Stimulated activated naive CD8-positive, alpha-beta T cell treated with anti-CD3 and anti-CD28 coated beads, Interleukin-15, amount 100 ng/mL, for 72 hours (primary cell): Measurements from ENCODE around the gene CDH5.

ENCODE experiments used
- ATAC-seq: fragments of 150-1000 bp; cut with Tn5 transposase; 2 replicates; pipeline ENCODE4 v1.10.0; 2021; ENCODE audit warnings: mild to moderate bottlenecking, moderate library complexity
- DNase-seq, 2 donors: peaks; one replicate each; pipeline ENCODE4 v3.0.0; 2021 to 2022
- H3K27ac Mint-ChIP-seq, 2 donors: one replicate each; pipeline ENCODE4 v1.8.0; 2022; ENCODE audit warnings: mild to moderate bottlenecking in 2 of 2, mixed read lengths in 2 of 2, moderate library complexity in 2 of 2
- H3K27me3 Mint-ChIP-seq: one replicate; pipeline ENCODE4 v1.8.0; 2022; ENCODE audit warnings: mixed read lengths
- H3K4me1 Mint-ChIP-seq: one replicate; pipeline ENCODE4 v1.8.0; 2022; ENCODE audit warnings: mild to moderate bottlenecking, mixed read lengths
- H3K4me3 Mint-ChIP-seq, 2 donors: one replicate each; pipeline ENCODE4 v1.8.0; 2022; ENCODE audit warnings: mild to moderate bottlenecking in 2 of 2, mixed read lengths in 2 of 2, moderate library complexity in 1 of 2
- H3K9me3 Mint-ChIP-seq, 2 donors: one replicate each; pipeline ENCODE4 v1.8.0; 2022; ENCODE audit warnings: mixed read lengths in 2 of 2

Gene CDH5

DNA sequence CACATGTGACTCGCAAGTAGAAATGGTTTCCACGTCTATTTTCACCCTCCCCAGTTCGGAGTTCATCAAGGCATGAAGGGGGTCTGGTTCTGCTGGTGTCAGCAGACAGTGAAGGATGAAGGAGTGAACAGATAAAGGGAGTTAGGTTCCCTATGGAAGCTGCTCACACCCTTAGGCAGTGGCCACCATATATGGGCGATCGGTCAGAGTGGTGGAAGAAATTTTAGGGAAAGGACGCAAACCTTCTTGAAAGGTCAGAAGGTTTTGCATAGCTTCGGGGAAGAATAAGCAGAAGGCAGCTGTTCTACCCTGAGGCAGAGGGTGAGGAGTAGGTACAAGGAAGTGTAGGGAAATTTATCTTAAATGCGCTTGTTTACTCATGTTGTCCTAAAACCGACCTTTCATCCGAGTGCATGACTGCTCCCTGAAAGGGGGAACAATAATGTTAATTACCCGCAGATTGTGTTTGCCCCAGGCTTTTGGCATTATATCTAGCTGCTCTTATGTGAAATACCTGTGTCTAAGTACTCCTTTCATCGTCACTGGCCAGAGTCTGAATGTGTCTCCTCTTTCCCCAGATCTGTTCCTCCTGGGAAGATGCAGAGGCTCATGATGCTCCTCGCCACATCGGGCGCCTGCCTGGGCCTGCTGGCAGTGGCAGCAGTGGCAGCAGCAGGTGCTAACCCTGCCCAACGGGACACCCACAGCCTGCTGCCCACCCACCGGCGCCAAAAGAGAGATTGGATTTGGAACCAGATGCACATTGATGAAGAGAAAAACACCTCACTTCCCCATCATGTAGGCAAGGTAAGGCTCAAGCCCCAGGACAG is 12.5 kb downstream of the CDH5 start:
- no peak overlapping the region for H3K27ac Mint-ChIP-seq
- no peaks in the 10 kb centered on the region for H3K4me1 Mint-ChIP-seq
- H3K4me3 Mint-ChIP-seq, result no peak overlapping the region
- H3K9me3 Mint-ChIP-seq, result peaks cover 11 to 14% of the 10 kb centered on the region in 2 donors
- no peak for ATAC-seq
- DNase-seq, result no peak
- no peaks in the 10 kb centered on the region for H3K27me3 Mint-ChIP-seq

DNA sequence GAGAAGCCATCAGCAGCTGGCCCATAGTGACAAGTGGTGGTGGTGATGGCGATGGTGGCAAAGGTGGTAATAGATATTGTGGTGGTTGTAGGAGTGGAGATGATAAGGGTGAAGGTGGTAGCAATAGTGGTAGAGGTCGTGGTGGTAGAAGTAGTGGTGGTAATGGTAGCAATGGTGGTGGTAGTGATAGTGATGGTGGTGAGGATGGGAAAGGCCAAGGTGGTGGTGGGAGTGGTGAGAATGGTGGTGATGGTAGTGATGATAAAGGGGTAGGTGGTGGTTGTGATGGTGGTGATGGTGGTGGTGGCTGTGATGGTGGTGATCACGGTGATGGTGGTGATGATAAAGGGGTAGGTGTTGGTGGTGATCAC is 13.1 kb downstream of the CDH5 start:
- ATAC-seq (no peak), DNase-seq (no peak)
- H3K4me3 Mint-ChIP-seq, result no peak overlapping the region
- no peaks in the 10 kb centered on the region for H3K27me3 Mint-ChIP-seq
- peaks cover 11 to 14% of the 10 kb centered on the region in 2 donors for H3K9me3 Mint-ChIP-seq
- H3K4me1 Mint-ChIP-seq, result no peaks in the 10 kb centered on the region
- H3K27ac Mint-ChIP-seq, result no peak overlapping the region

DNA sequence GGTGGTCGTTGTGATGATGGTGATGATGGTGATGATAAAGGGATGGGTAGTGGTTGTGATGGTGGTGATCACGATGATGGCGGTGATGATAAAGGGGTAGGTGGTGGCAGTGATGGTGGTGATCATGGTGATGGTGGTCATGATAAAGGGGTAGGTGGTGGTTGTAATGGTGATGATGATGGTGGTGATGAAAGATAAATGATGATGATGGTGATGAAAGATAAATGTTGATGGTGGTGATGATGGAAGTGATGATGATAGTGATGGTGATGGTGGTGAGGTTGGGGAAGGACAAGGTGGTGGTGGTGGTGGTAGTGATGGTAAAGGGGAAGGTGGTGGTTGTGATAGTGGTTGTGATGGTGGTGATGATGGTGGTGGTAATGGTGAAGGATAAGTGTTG is 13.9 kb downstream of the CDH5 start:
- ATAC-seq (no peak), DNase-seq (no peak)
- no peaks in the 10 kb centered on the region for H3K27me3 Mint-ChIP-seq
- peak overlapping the region in 1 of 2 donors; percentile 1 for H3K27ac Mint-ChIP-seq
- no peaks in the 10 kb centered on the region for H3K4me1 Mint-ChIP-seq
- H3K9me3 Mint-ChIP-seq, result peaks cover 11 to 14% of the 10 kb centered on the region in 2 donors
- no peak overlapping the region for H3K4me3 Mint-ChIP-seq

DNA sequence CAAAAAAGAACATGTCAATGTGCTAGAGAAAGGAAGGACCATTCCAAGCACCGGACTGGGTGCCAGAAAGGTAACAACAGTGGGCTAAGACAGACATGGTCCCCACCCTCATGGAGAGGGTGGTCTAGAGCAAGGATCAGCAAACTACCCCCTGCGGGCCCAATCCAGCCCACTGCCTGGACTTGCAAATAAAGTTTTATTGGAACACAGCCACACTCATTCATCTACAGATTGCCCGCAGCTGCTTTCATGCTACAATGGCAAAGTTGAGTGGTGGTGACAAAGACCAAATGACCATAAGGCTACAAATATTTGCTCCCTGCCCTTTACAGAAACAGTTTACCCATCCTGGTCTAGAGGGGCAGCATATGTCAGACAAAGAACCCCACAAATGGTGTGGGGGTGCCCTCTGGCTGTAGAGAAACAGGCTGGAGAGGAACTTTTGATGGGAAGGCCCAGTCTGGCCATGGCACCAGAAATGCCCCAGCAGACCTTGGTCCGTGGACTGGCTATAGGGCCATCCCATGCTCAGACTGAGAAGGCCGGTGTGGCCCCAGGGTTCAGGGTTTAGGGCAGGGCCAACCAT is 15.2 kb downstream of the CDH5 start:
- H3K4me3 Mint-ChIP-seq, result no peak overlapping the region
- H3K27me3 Mint-ChIP-seq, result no peaks in the 10 kb centered on the region
- H3K9me3 Mint-ChIP-seq, result peaks cover 11 to 14% of the 10 kb centered on the region in 2 donors
- no peak for ATAC-seq
- H3K4me1 Mint-ChIP-seq, result no peaks in the 10 kb centered on the region
- DNase-seq, result no peak
- H3K27ac Mint-ChIP-seq, result no peak overlapping the region

DNA sequence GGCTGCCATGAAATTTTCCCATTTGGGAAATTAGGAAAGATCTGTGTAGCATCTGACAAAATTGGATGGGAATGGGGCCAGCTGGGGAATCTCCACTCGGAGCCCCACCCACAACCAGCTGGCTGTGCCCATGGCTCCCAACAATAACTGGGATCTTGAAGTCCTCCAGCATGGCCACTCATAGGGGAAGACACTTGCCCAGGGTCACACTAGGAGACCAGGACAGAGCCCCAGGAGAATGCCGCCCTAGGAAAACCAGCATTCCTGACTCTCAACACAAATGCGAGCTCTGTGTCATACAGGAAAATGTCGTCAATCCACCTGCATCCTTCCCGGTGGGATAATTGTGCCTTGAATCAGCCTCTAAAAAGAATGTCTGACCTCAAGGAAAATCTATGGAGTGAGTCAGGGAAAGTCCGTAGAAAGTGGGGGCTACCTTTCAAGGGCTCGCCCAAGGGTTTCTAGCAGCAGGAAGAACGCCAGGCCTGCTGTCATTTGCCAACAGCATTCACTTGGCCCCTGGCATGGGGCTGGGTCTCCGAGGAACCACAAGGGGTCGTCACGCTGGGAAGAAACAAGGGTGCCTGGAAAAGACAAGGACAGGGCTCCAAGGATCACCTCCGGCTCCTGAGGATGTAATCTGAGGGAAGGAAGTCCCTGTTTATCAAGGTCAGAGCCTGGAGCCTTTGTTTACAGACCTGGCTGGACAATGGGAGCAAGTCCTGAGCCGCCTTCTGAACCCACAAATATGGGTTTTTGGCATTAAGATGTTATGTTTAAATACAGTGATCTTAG is 15.9 kb downstream of the CDH5 start:
- Mint-ChIP-seq H3K4me3 (no peak overlapping the region), H3K4me1 (no peaks in the 10 kb centered on the region), H3K27ac (no peak overlapping the region), H3K9me3 (peaks cover 11 to 14% of the 10 kb centered on the region in 2 donors), H3K27me3 (no peaks in the 10 kb centered on the region)
- ATAC-seq (no peak), DNase-seq (no peak)

DNA sequence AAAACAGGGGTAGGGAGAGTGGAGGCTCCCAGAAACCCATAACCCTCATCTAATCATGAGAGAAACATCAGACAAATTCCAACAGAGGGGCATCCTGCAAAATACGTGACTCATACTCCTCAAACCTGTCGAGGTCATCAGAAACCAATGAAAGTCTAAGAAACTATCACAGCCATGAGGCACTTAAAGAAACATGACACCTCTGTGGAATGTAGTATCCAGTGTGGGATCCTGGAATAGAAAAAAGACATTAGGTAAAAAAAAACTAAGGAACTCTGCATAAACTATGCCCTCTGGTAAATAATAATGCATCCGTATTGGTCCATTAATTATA is 16.4 kb downstream of the CDH5 start:
- Mint-ChIP-seq H3K27ac (no peak overlapping the region), H3K27me3 (no peaks in the 10 kb centered on the region), H3K9me3 (peaks cover 11 to 14% of the 10 kb centered on the region in 2 donors), H3K4me3 (no peak overlapping the region), H3K4me1 (no peaks in the 10 kb centered on the region)
- ATAC-seq, result no peak
- DNase-seq, result no peak

DNA sequence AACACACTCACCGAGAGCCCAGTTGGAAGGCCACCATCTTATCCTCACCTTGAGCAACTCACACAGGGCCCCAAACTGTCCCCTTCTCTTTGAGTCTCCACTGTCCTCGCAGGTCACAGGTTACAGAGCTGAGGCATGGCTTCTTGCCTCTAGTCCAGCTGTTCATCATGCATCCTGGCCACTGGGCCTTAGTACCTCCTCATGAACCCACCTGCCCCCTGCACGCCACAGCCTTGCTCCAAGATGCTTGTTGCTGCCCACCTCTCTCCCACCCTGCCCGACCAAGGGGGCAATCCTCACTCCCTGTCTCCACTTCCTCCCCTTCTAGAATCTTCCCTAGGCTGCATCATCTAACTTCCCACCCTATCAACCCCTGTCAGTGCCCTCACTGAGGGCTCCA is 17.1 kb downstream of the CDH5 start:
- no peak overlapping the region for H3K27ac Mint-ChIP-seq

DNA sequence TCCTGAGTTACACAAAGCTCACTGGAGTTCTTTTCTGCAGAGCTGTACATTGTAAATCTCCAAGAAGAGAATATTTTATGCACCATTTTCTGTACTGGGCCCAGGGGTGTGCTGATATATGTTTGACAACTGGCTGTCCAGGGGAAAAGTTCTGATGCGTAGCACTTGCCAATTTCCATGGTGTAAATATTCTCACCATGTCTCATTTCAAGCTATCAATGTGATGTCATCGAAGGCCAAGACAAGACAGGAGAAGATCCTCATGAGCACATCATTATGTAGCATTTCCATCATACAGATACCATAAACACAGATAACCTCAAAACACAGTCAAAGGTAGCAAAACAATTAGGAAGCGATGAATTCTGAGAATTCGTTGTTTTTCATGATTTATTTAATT is 18.9 kb downstream of the CDH5 start:
- no peaks in the 10 kb centered on the region for H3K27me3 Mint-ChIP-seq
- peaks cover 3 to 4% of the 10 kb centered on the region in 2 donors for H3K9me3 Mint-ChIP-seq
- no peak overlapping the region for H3K4me3 Mint-ChIP-seq
- no peaks in the 10 kb centered on the region for H3K4me1 Mint-ChIP-seq
- no peak for ATAC-seq
- H3K27ac Mint-ChIP-seq, result no peak overlapping the region
- DNase-seq, result no peak

More for the DNA sequence above, 17.1 kb downstream of the CDH5 start:
- ATAC-seq (no peak), DNase-seq (no peak)
- Mint-ChIP-seq H3K9me3 (peaks cover 11 to 14% of the 10 kb centered on the region in 2 donors), H3K27me3 (no peaks in the 10 kb centered on the region), H3K4me1 (no peaks in the 10 kb centered on the region), H3K4me3 (no peak overlapping the region)

DNA sequence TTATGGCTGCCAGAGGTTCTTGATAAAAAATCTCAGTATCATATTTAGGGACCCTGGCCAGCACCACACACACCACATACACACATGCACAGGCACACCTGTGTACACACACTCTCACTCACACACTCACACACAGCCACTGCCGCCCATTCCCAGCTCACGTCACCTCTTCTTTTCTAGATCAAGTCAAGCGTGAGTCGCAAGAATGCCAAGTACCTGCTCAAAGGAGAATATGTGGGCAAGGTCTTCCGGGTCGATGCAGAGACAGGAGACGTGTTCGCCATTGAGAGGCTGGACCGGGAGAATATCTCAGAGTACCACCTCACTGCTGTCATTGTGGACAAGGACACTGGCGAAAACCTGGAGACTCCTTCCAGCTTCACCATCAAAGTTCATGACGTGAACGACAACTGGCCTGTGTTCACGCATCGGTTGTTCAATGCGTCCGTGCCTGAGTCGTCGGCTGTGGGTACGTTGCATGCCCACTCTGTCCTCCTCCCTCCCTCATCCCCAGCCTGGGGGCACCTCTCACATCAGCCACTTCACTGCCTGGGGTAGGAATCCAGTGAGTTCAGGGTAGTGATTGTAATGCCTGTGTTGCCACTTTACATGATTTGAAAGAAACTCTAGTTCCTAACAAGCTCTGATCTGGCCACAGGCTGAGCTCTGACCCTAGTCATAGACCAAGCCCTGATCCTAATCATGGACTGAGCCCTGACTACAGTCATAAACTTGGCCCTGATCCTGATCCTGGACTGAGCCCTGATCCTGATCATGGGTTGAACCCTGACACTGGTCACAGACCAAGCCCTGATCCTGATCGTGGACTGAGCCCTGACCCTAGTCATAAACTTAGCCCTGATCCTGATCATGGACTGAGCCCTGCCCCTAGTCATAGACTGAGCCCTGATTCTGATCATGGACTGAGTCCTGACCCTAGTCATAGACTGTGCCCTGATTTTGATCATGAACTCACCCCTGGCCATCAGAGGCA is 20.4 kb downstream of the CDH5 start:
- no peak overlapping the region for H3K27ac Mint-ChIP-seq
- no peaks in the 10 kb centered on the region for H3K27me3 Mint-ChIP-seq
- DNase-seq (no peak), ATAC-seq (peak; percentile 12)
- no peak overlapping the region for H3K4me3 Mint-ChIP-seq
- H3K4me1 Mint-ChIP-seq, result no peaks in the 10 kb centered on the region
- H3K9me3 Mint-ChIP-seq, result no peaks in the 10 kb centered on the region

DNA sequence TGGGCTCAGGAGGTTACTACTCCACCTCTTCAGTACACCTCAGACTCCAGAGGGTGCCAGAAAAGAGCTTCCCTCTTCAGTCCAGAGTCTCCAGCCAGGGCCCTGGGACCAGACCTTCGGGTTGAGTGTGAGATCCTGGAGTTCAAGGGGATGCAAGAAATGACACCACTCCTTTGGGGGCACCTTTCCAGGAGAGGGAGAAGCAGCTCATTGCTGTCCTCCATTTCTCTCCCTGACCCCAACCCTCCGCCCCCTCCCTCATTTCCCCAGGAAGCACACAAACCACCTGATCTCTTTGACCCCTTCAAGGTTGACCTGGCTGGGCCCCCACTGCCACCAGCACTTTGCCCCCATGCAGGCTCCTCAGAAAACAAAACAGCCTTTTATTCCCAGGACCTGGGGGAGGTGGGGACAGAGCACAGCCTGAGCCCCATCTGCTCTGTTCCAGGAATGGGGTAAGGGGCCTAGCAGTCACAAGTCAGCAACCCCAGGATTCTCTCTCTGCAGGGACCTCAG is 21.4 kb downstream of the CDH5 start:
- H3K4me3 Mint-ChIP-seq, result no peak overlapping the region
- no peaks in the 10 kb centered on the region for H3K4me1 Mint-ChIP-seq
- DNase-seq, result no peak
- no peak overlapping the region for H3K27ac Mint-ChIP-seq
- no peaks in the 10 kb centered on the region for H3K27me3 Mint-ChIP-seq
- H3K9me3 Mint-ChIP-seq, result no peaks in the 10 kb centered on the region
- ATAC-seq, result no peak

DNA sequence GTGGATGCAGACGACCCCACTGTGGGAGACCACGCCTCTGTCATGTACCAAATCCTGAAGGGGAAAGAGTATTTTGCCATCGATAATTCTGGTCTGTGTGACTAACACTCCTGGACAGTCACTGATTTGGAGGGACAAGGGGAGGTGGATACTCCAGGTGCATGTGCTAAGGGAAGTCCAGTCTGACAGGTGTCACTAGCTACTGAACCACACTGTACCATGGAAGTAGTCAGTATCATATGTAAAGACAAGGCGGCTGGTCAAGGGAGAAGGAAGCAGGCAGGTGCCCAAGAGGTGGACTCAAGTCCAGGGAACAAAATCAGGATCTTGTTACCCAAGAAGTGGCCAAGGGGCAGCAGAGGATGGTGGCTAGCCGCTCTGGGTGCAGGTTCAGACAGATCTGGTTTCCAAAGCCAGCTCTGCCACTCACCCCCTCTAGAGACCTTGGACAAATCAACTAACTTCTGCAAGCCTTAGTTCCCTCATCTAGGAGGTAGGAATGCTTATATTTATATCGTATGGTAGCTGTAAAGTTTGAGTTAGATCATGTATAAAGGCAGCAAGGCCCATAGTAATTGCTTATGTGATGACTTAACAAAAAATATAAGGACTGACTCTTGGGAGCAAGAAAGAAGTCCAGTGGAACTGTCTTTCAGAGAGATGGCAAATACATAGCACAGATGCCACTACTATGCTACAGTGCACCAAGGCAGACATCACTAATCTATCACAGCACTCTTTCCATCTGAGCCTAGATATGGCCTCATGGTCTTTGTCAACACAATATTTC is 22.1 kb downstream of the CDH5 start:
- DNase-seq, result no peak
- no peaks in the 10 kb centered on the region for H3K9me3 Mint-ChIP-seq
- no peaks in the 10 kb centered on the region for H3K27me3 Mint-ChIP-seq
- H3K27ac Mint-ChIP-seq, result no peak overlapping the region
- no peaks in the 10 kb centered on the region for H3K4me1 Mint-ChIP-seq
- H3K4me3 Mint-ChIP-seq, result no peak overlapping the region
- ATAC-seq, result no peak

DNA sequence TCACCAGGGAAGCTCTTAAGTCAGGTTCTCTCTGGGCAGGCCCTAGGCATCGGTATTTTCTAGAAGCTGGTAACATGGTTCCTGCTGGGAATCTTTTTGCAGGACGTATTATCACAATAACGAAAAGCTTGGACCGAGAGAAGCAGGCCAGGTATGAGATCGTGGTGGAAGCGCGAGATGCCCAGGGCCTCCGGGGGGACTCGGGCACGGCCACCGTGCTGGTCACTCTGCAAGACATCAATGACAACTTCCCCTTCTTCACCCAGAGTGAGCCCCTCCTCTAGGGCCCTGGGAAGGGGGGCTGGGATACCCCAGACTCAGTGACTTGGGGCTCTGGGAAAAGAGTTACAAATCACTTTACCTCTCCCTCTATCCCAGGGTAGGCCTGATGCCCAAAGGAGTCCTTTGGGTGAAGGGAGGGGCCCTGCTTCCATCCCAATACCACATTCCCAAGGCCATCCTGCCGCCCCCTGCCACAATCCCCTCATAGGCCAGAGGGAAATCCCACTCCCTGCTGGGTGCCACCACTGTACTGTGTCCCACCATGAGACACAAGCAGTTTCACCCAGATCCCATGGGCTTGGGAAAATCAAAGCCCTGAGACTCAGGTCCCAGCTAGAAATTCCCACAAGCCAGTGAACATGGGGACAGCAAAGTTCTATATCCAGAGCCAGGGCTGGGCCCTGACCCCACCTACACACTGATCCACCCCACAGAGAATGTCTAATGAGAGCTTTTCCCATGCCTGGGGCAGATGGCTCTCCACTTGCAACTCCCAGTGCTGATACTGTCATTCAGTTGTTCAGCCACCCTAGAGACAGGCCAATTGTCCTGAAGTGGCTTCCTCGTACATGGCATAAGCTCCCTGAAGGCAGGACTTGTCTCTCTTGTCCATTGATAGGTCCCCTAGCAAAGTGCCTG is 23.0 kb downstream of the CDH5 start:
- ATAC-seq (no peak), DNase-seq (no peak)
- H3K9me3 Mint-ChIP-seq, result no peaks in the 10 kb centered on the region
- H3K27ac Mint-ChIP-seq, result no peak overlapping the region
- no peak overlapping the region for H3K4me3 Mint-ChIP-seq
- H3K4me1 Mint-ChIP-seq, result no peaks in the 10 kb centered on the region
- H3K27me3 Mint-ChIP-seq, result no peaks in the 10 kb centered on the region

DNA sequence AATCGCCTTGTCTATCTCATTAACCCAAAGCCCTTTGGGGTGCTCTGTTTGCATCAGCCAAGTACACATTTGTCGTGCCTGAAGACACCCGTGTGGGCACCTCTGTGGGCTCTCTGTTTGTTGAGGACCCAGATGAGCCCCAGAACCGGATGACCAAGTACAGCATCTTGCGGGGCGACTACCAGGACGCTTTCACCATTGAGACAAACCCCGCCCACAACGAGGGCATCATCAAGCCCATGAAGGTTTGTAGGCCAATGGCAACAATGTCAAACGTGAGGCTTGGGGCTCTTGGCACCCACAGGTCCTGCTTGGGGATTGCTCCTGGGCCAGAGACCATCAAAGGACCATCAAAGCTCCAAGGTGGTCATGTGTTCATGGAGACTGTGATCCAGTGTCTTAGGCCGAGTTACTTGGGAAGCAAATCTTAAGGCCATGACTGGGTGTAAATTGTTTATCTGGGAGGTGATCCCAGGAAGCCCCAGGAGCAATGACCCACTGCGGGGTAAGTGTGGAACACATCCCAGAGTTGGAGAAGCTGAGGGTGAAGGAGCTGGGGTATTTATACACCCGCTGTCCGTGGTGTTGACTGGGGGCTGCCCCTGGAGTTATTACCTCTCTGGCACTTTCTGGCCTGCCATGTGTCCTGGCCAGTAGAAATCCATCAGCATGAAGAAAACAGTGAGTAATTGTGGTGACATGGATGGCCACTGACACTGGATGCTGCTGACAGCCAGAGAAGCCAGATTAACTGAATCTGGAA is 24.0 kb downstream of the CDH5 start:
- H3K27me3 Mint-ChIP-seq, result no peaks in the 10 kb centered on the region
- H3K27ac Mint-ChIP-seq, result peak overlapping the region in 1 of 2 donors; percentile 60
- no peak for DNase-seq
- no peaks in the 10 kb centered on the region for H3K9me3 Mint-ChIP-seq
- no peaks in the 10 kb centered on the region for H3K4me1 Mint-ChIP-seq
- no peak overlapping the region for H3K4me3 Mint-ChIP-seq
- ATAC-seq, result no peak
